ENCODE measurements around the gene HNRNPLL. TPM values are rescaled to one million over a fixed set of nuclear protein-coding genes. Genes with fewer than 3 reads are reported as not detected.
A peak's percentile ranks its signal among the peaks of the same experiment; 100 is the strongest.

The HNRNPLL gene
- total and polyA plus RNA-seq, 2 of the 13 experiments (the other 11 are each of a cell fraction or from before 2014, with no cell fraction given), result 49.4 to 103 TPM

- no peaks in the 10 kb centered on the region for H4K20me1 ChIP-seq (ENCODE audit: insufficient read depth, low read length)
- no peak overlapping the region for H2AFZ ChIP-seq (ENCODE audit: low read length)
- H3K36me3 ChIP-seq (replicated peaks in 1 of 2; ENCODE audit: control insufficient read depth in 1 of 2, insufficient read depth in 2 of 2, low read length in 2 of 2), result no peaks in the 10 kb centered on the region
- WGBS (ENCODE audit: low lambda C conversion rate), result 22% methylated on average over 10 of the region's 10 CpGs
- peak overlapping the region; percentile 55 for H3K4me2 ChIP-seq (ENCODE audit: low read depth, low read length)
- in situ Hi-C loops (cut with HindIII; ENCODE audit: extremely low pct_ligation_motif_present, low pct_unique_long_range_greater_than_20kb) (no loop called here), intact Hi-C loops (cut with micrococcal nuclease; ENCODE audit: unreplicated experiment) (no loop called here)
- no TSS peak for BruUV-seq (replicated peaks)
- POLR2A ChIA-PET, result interaction anchor here (3.6 kb wide), 1 partner anchor 217 kb away, joined by 11 read pairs; the partner anchor contains the start of gene SRSF7
- peaks cover 1 to 12% of the 10 kb centered on the region in 2 experiments; a peak in 2 of 5 replicates for H3K27me3 ChIP-seq (ENCODE audit: control insufficient read depth in 1 of 2, insufficient read depth in 2 of 2, low read length in 2 of 2)
- no peak overlapping the region for H3K27ac ChIP-seq (ENCODE audit: extremely low read length, insufficient read depth, low read length)
- H3K9ac ChIP-seq (ENCODE audit: insufficient read depth, low read depth, low read length), result no peak overlapping the region
- H3K4me3 ChIP-seq (replicated peaks in 1 of 3; ENCODE audit: insufficient read depth in 1 of 3, low read depth in 2 of 3, low read length in 3 of 3), result peak overlapping the region in 2 of 3 experiments; percentile 13 to 31; a peak in 1 of 6 replicates
- ATAC-seq (peak; percentile 5; the same call in 1 of the 3 replicates), DNase-seq (ENCODE audit: low spot score) (no peak), FAIRE-seq (no peak)
- TF ChIP-seq, protein P1, sequence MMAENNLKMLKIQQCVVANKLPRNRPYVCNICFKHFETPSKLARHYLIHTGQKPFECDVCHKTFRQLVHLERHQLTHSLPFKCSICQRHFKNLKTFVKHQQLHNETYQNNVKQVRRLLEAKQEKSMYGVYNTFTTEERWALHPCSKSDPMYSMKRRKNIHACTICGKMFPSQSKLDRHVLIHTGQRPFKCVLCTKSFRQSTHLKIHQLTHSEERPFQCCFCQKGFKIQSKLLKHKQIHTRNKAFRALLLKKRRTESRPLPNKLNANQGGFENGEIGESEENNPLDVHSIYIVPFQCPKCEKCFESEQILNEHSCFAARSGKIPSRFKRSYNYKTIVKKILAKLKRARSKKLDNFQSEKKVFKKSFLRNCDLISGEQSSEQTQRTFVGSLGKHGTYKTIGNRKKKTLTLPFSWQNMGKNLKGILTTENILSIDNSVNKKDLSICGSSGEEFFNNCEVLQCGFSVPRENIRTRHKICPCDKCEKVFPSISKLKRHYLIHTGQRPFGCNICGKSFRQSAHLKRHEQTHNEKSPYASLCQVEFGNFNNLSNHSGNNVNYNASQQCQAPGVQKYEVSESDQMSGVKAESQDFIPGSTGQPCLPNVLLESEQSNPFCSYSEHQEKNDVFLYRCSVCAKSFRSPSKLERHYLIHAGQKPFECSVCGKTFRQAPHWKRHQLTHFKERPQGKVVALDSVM (CRISPR knock-in tag; IDR thresholded peaks at IDR 0.05), result peak; percentile 43; the same call in 1 of the 2 replicates
- peak; percentile 77 for TF ChIP-seq FOSL2 (CRISPR knock-in tag; IDR thresholded peaks at IDR 0.05)
- no peak for TF ChIP-seq ZNF3 (CRISPR knock-in tag; IDR thresholded peaks at IDR 0.05)
- TF ChIP-seq XRCC5 (optimal IDR thresholded peaks at IDR 0.05; ENCODE audit: low read length), result peak; percentile 11
- CTCF ChIA-PET (ENCODE audit: low intra/inter-chr PET ratio, low total read pairs), result no interaction called here
- H3K4me1 ChIP-seq (ENCODE audit: insufficient read depth, low read length), result peaks cover 47% of the 10 kb centered on the region
- no peaks in the 10 kb centered on the region for H3K9me3 ChIP-seq (ENCODE audit: low read length)
- no peaks in the 10 kb centered on the region for H3K79me2 ChIP-seq (ENCODE audit: insufficient read depth, low read length)
These were observed 68.8 kb downstream of the HNRNPLL start for GRCh38 chr2:38533757-38534545.

DNA sequence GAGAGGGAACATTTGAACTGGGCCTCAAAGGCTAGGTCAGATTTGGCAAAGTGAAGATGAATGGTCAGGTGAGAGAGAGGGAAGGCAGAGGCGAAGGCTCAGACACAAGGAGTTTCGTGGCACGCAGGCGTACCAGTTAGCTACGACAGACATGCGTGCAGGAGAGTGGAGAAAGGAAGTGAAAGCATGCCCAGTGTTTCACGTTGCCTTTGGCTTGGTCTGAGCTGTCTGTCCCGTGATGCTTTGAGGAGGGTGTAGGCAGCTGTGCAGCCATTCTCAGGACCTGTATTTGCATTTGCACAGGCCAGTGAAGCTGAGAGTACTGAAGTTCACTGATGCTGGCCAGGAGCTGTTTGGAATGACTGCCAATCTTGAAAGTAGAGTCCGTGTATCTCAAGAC, 69.5 kb downstream of the HNRNPLL start:
- no peak overlapping the region for H3K27ac ChIP-seq (ENCODE audit: extremely low read length, insufficient read depth, low read length)
- POLR2A ChIA-PET, result interaction anchor here (0.5 to 3.6 kb wide), 2 partner anchors 104 to 218 kb away, joined by 3 to 11 read pairs; partner anchors contain the start of gene SRSF7
- H3K4me2 ChIP-seq (ENCODE audit: low read depth, low read length), result peak overlapping the region; percentile 55
- peak; percentile 51 for ATAC-seq
- in situ Hi-C loops (cut with HindIII; ENCODE audit: extremely low pct_ligation_motif_present, low pct_unique_long_range_greater_than_20kb) (no loop called here), intact Hi-C loops (cut with micrococcal nuclease; ENCODE audit: unreplicated experiment) (no loop called here)
- peaks cover 54% of the 10 kb centered on the region for H3K4me1 ChIP-seq (ENCODE audit: insufficient read depth, low read length)
- CTCF ChIA-PET (ENCODE audit: low intra/inter-chr PET ratio, low total read pairs), result no interaction called here
- no TSS peak for BruUV-seq (replicated peaks)
- DNase-seq (ENCODE audit: low spot score), result no peak
- peak overlapping the region; percentile 2 to 31 (median 13); a peak in 3 of 6 replicates for H3K4me3 ChIP-seq (replicated peaks in 1 of 3; ENCODE audit: insufficient read depth in 1 of 3, low read depth in 2 of 3, low read length in 3 of 3)
- no peaks in the 10 kb centered on the region for H3K36me3 ChIP-seq (replicated peaks in 1 of 2; ENCODE audit: control insufficient read depth in 1 of 2, insufficient read depth in 2 of 2, low read length in 2 of 2)
- H3K27me3 ChIP-seq (ENCODE audit: control insufficient read depth in 1 of 2, insufficient read depth in 2 of 2, low read length in 2 of 2), result peaks cover 1 to 17% of the 10 kb centered on the region in 2 experiments; a peak in 2 of 5 replicates
- H3K79me2 ChIP-seq (ENCODE audit: insufficient read depth, low read length), result no peaks in the 10 kb centered on the region
- H4K20me1 ChIP-seq (ENCODE audit: insufficient read depth, low read length), result no peaks in the 10 kb centered on the region
- no peaks in the 10 kb centered on the region for H3K9me3 ChIP-seq (ENCODE audit: low read length)
- peak overlapping the region; percentile 73 for H2AFZ ChIP-seq (ENCODE audit: low read length)
- no peak for FAIRE-seq
- H3K9ac ChIP-seq (ENCODE audit: insufficient read depth, low read depth, low read length), result no peak overlapping the region
- WGBS (ENCODE audit: low lambda C conversion rate), result 31% methylated on average over 9 of the region's 9 CpGs
- TF ChIP-seq IKZF5 (CRISPR knock-in tag; IDR thresholded peaks at IDR 0.05), result peak; percentile 43; the same call in 1 of the 2 replicates
- TF ChIP-seq NR2F6 (IDR thresholded peaks at IDR 0.05), result no peak
- no peak for TF ChIP-seq NR2F6 (CRISPR knock-in tag; IDR thresholded peaks at IDR 0.05)
- TF ChIP-seq E2F1 (CRISPR knock-in tag; IDR thresholded peaks at IDR 0.05), result no peak
- no peak for TF ChIP-seq GATAD1 (CRISPR knock-in tag; IDR thresholded peaks at IDR 0.05)
- no peak for TF ChIP-seq SP4 (CRISPR knock-in tag; IDR thresholded peaks at IDR 0.05)
- TF ChIP-seq MAF1 (CRISPR knock-in tag; IDR thresholded peaks at IDR 0.05; ENCODE audit: borderline replicate concordance), result no peak
- TF ChIP-seq FOXA1 (IDR thresholded peaks at IDR 0.05), result no peak
- 0 out of 2 replicates have a peak, but pooled peaks have one; percentile 14 for TF ChIP-seq FOXA1 (CRISPR knock-in tag; IDR thresholded peaks at IDR 0.05)
- no peak for TF ChIP-seq EEA1 (CRISPR knock-in tag; IDR thresholded peaks at IDR 0.05; ENCODE audit: borderline replicate concordance)
- no peak for TF ChIP-seq MLLT10 (CRISPR knock-in tag; IDR thresholded peaks at IDR 0.05)
